Body of pancreas (tissue), 4 donors: ENCODE measurements around the gene PLEKHM1. TPM values are rescaled to one million over a fixed set of nuclear protein-coding genes. Genes with fewer than 3 reads are reported as not detected.

Experiments used
- ATAC-seq: fragments of 150-250 bp; one replicate; pipeline ENCODE4 v1.9.1; 2016
- DNase-seq, 4 donors: peaks; one replicate each; pipeline ENCODE4 v3.0.0-alpha.2; 2019
- H3K27ac ChIP-seq, 4 donors: fragments of 200-600 bp; sonication (generic); 1 replicate in 3 of 4; 2 replicates in 1 of 4; pipeline versions ENCODE4 v1.5.1 to v1.6.1; 2016 to 2019; ENCODE audit warnings: mild to moderate bottlenecking in 1 of 4, mixed read lengths in 1 of 4, moderate library complexity in 1 of 4
- H3K27me3 ChIP-seq, 2 donors: fragments of 200-600 bp; sonication (generic); one replicate each; pipeline ENCODE4 v1.6.0; 2016; ENCODE audit warnings: mild to moderate bottlenecking in 1 of 2
- H3K36me3 ChIP-seq, 2 donors: fragments of 200-600 bp; sonication (generic); replicated peaks in 1 of 2; 2 replicates each; pipeline ENCODE4 v1.5.1; 2016; ENCODE audit warnings: low read depth in 2 of 2; ENCODE audit not compliant: insufficient read depth in 1 of 2
- H3K4me1 ChIP-seq: fragments of 200-600 bp; sonication (generic); one replicate; pipeline ENCODE4 v1.6.0; 2016
- H3K4me3 ChIP-seq, 2 donors: fragments of 200-600 bp; sonication (generic); 1 replicate in 1 of 2; 2 replicates in 1 of 2; pipeline ENCODE4 v1.5.1; 2016 to 2019
- H3K9me3 ChIP-seq, 3 donors: fragments of 200-600 bp; sonication (generic); 1 replicate in 2 of 3; 2 replicates in 1 of 3; pipeline ENCODE4 v1.5.1; 2016
- POLR2A ChIP-seq, 3 donors: fragments of 450-650 bp; IDR thresholded peaks; one replicate each; pipeline ENCODE4 v1.6.1; 2016; ENCODE audit warnings: antibody characterized with exemption in 3 of 3, mild to moderate bottlenecking in 2 of 3
- WGBS, 2 donors: methylation state at CpG; one replicate each; pipeline ENCODE4 v1.1.5; 2017; 5-methylcytosine and 5-hydroxymethylcytosine counted together
- intact Hi-C: fragments of 100-400 bp; cut with DNase I; formaldehyde crosslinking; loops from one replicate; pipeline ENCODE4 v1.15.1; 2023
- small RNA-seq: library from RNA; depleted of rRNA; stranded (forward); fragments of <200 nt; gene quantifications from one replicate; pipeline ENCODE3, GENCODE V24; 2016
- total RNA-seq, 2 donors: library from RNA; depleted of rRNA; stranded (reverse); fragments of >200 nt; gene quantifications; one replicate each; pipeline ENCODE4 v1.1.0, GENCODE V29; 2016
- TF ChIP-seq, protein P1 (sequence below), 7 experiments: fragments of 450-650 bp in 4 of 7; fragments of 200-600 bp in 3 of 7; sonication (generic) in 3 of 7; IDR thresholded peaks; one replicate each; pipeline ENCODE4 v1.5.1; 2016 to 2019; ENCODE audit warnings: antibody characterized with exemption in 7 of 7

PLEKHM1 gene
- total RNA-seq, 2 donors from 2014 or later, result 20.8 to 35.3 TPM

DNA sequence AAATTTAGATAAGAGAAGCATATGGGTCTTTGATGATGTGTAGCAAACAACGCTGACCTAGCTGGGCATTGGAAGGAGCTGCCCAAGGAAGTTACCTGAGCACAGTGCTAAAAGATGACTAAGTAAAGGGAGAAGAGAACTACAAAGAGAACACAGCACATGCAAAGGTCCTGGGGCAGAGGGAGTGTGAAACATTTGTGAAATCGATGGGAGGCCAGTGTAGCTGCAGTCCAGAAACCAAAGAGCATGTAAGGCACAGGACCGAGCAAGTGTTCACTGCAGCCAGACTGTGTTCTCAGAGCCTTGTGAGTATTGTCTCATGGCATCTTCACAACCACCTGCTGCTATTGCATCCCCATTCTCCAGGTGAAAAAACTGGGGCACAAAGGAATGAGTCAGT, 102.8 kb downstream of the PLEKHM1 start:
- no peak for ATAC-seq
- H3K9me3 ChIP-seq, result no peaks in the 10 kb centered on the region
- intact Hi-C loops, result loop anchor here (5.0 kb wide), 1 partner anchor 165 kb away; the partner anchor contains the start of gene FMNL1
- no peaks in the 10 kb centered on the region for H3K27me3 ChIP-seq
- H3K4me3 ChIP-seq, result no peak overlapping the region
- peaks cover 22% of the 10 kb centered on the region for H3K4me1 ChIP-seq
- TF ChIP-seq POLR2A (IDR thresholded peaks at IDR 0.05), result no peak
- TF ChIP-seq, protein P1, sequence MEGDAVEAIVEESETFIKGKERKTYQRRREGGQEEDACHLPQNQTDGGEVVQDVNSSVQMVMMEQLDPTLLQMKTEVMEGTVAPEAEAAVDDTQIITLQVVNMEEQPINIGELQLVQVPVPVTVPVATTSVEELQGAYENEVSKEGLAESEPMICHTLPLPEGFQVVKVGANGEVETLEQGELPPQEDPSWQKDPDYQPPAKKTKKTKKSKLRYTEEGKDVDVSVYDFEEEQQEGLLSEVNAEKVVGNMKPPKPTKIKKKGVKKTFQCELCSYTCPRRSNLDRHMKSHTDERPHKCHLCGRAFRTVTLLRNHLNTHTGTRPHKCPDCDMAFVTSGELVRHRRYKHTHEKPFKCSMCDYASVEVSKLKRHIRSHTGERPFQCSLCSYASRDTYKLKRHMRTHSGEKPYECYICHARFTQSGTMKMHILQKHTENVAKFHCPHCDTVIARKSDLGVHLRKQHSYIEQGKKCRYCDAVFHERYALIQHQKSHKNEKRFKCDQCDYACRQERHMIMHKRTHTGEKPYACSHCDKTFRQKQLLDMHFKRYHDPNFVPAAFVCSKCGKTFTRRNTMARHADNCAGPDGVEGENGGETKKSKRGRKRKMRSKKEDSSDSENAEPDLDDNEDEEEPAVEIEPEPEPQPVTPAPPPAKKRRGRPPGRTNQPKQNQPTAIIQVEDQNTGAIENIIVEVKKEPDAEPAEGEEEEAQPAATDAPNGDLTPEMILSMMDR (IDR thresholded peaks at IDR 0.05), result no peak
- no peak overlapping the region for H3K27ac ChIP-seq
- 78 to 82% methylated on average over 3 of the region's 3 CpGs for WGBS, 2 donors
- DNase-seq, result no peak
- H3K36me3 ChIP-seq, result no peaks in the 10 kb centered on the region

DNA sequence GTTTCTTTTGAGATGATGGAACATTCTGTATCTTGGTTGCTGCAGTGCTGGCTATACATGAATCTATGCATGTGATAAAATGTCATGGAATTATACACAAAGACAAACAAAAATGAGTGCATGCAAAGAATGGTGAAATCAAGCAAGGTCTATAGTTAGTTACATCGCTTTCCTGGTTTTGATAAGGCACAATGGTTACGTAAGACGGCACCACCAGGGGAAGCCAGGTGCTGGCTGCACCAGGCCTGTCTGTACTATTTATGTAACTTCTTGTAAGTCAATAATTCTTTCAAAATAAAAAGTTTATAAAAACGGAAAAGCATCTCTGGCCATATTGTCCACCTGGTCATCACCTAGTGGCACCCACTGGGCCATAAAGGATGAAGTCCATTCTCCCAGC, 104.3 kb downstream of the PLEKHM1 start:
- intact Hi-C loops, result loop anchor here (5.0 kb wide), 1 partner anchor 164 kb away; the partner anchor contains the start of gene FMNL1
- WGBS, 2 donors, result 21 to 22% methylated on average over 4 of the region's 4 CpGs
- DNase-seq (peak in 2 of 4 donors; percentile 58 to 63), ATAC-seq (peak; percentile 49)
- H3K9me3 ChIP-seq, result no peaks in the 10 kb centered on the region
- H3K4me1 ChIP-seq, result peaks cover 26% of the 10 kb centered on the region
- no peaks in the 10 kb centered on the region for H3K36me3 ChIP-seq
- H3K27me3 ChIP-seq, result no peaks in the 10 kb centered on the region
- H3K27ac ChIP-seq, result peak overlapping the region in 2 of 4 donors; percentile 25 to 46
- TF ChIP-seq POLR2A (IDR thresholded peaks at IDR 0.05), result no peak
- TF ChIP-seq, protein P1 (IDR thresholded peaks at IDR 0.05), result no peak
- no peak overlapping the region for H3K4me3 ChIP-seq

Small RNA genes lying within 50 kb of the gene (small RNA-seq; reads per million reads assigned to genes)
- not detected for gene RF00017

Other genes with a start within 250 kb of the PLEKHM1 start
- gene SPATA32, start 228.6 kb downstream of the PLEKHM1 start, total RNA-seq, result 1 to 10 TPM in 1 of 2 donors, not detected in 1; 1.0 TPM
- gene MAP3K14, start 173.7 kb downstream of the PLEKHM1 start, total RNA-seq, result 1 to 10 TPM; 6.5 to 9.9 TPM
- 10 to 100 TPM; 12.7 to 35.3 TPM for gene ARHGAP27, start 57.9 kb downstream of the PLEKHM1 start, total RNA-seq